GM21529 (cell line): Measurements from ENCODE around the gene RPL10.
A peak's percentile ranks its signal among the peaks of the same experiment; 100 is the strongest.

Experiments
- ATAC-seq: cut with Tn5 transposase; IDR thresholded peaks from one replicate; pipeline ENCODE4 v1.9.1; 2021; ENCODE audit not compliant: unreplicated experiment

Gene RPL10

GRCh38 chrX:154428176-154429171, 30.3 kb downstream of the RPL10 start, which contains the start of gene ATP6AP1:
Gene ATP6AP1 (plus strand): TSS chrX:154428677. CDS start chrX:154428693, 16 bp downstream.
- peak; percentile 98 for ATAC-seq

- ATAC-seq = no peak
Observed at GRCh38 chrX:154429711-154430110, 31.5 kb downstream of the RPL10 start.

- no peak for ATAC-seq
Observed at GRCh38 chrX:154430479-154430878, 32.3 kb downstream of the RPL10 start.

- ATAC-seq = no peak
Observed at GRCh38 chrX:154430916-154431315, 32.7 kb downstream of the RPL10 start.

- no peak for ATAC-seq
Observed at GRCh38 chrX:154431341-154431740, 33.2 kb downstream of the RPL10 start.

GRCh38 chrX:154432210-154432609, 34.0 kb downstream of the RPL10 start:
- no peak for ATAC-seq

- ATAC-seq = no peak
Observed at GRCh38 chrX:154433605-154434004, 35.4 kb downstream of the RPL10 start.

- ATAC-seq = no peak
Observed at GRCh38 chrX:154434394-154435168, 36.4 kb downstream of the RPL10 start.

GRCh38 chrX:154435171-154435733, 37.1 kb downstream of the RPL10 start:
- ATAC-seq = no peak

GRCh38 chrX:154436374-154436982, 38.3 kb downstream of the RPL10 start:
- ATAC-seq = no peak

GRCh38 chrX:154436983-154437752, 39.0 kb downstream of the RPL10 start, which contains the start of gene GDI1:
Gene GDI1 (plus strand): TSS chrX:154437154. CDS start chrX:154437255, 101 bp downstream.
- ATAC-seq = no peak

- no peak for ATAC-seq
Observed at GRCh38 chrX:154437971-154438893, 40.1 kb downstream of the RPL10 start.

GRCh38 chrX:154439841-154440240, 41.7 kb downstream of the RPL10 start:
- ATAC-seq = no peak

- no peak for ATAC-seq
Observed at GRCh38 chrX:154440623-154441357, 42.6 kb downstream of the RPL10 start.

GRCh38 chrX:154441564-154441963, 43.4 kb downstream of the RPL10 start:
- ATAC-seq = no peak

- ATAC-seq = no peak
Observed at GRCh38 chrX:154441984-154442707, 44.0 kb downstream of the RPL10 start.

- no peak for ATAC-seq
Observed at GRCh38 chrX:154443479-154443910, 45.3 kb downstream of the RPL10 start.
